ENCODE results near the gene FHOD3. TPM values are rescaled to one million over a fixed set of nuclear protein-coding genes. Genes with fewer than 3 reads are reported as not detected.

Gene FHOD3
- total RNA-seq, 2 donors from 2014 or later, result not detected

DNA sequence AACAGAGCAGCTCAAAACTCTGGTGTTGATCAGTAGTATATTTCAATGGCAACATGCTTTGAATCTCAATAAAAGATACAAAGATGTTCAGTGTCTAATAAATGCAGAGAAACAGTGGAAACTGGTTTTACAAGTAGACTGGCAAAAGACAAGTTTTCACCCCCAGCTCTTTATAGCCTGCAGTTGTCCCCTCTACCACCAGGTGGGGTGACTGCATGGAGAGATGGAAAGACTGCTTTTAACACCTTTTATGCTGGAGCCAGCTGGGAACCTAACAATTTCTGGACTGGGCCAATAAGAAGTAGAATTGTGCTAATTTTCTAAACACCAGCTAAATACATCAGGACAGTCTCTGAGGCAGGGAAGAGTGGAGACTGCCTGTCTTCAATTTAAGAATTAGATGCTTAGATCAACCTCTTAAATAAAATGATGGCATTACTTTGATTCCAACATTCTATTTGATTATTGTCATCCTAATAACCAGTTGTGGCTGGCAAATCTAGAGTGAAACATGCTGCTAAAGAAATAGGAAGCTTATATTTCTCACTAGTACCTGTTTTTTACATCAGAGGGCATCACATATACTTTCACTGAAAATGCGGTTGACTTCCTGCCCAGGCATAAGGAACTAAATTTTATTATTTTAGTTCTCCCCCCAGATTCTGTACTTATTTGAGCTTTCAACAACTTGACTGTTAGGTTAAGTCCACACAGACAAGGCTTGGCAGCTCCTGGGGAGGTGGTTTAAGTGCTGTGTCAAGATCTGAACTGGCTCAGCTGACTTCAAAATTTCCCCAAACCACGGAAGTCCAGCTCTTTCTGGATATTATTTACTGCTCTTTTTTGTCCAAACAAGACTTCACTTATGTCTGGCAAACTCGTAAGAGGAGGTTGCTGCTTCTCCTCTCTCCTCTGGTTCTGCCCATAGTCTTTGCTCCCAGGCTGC is 390.8 kb downstream of the FHOD3 start:
- Mint-ChIP-seq H3K36me3 (no peaks in the 10 kb centered on the region), H3K9me3 (peaks cover 3 to 4% of the 10 kb centered on the region in 2 donors), H3K27ac (no peak overlapping the region)
- DNase-seq (ENCODE audit: low spot score in 2 of 2) (peak in 1 of 2 donors; percentile 60), ATAC-seq (no peak)

GRCh38 chr18:36692371-36692770 is 394.9 kb downstream of the FHOD3 start:
- Mint-ChIP-seq H3K36me3 (no peaks in the 10 kb centered on the region), H3K27ac (no peak overlapping the region), H3K9me3 (no peaks in the 10 kb centered on the region)
- no peak for ATAC-seq
- DNase-seq (ENCODE audit: low spot score in 2 of 2), result no peak

- ATAC-seq (no peak), DNase-seq (ENCODE audit: low spot score in 2 of 2) (no peak)
- Mint-ChIP-seq H3K9me3 (no peaks in the 10 kb centered on the region), H3K36me3 (no peaks in the 10 kb centered on the region), H3K27ac (no peak overlapping the region)
Observed at GRCh38 chr18:36692921-36693332, 395.4 kb downstream of the FHOD3 start.

DNA sequence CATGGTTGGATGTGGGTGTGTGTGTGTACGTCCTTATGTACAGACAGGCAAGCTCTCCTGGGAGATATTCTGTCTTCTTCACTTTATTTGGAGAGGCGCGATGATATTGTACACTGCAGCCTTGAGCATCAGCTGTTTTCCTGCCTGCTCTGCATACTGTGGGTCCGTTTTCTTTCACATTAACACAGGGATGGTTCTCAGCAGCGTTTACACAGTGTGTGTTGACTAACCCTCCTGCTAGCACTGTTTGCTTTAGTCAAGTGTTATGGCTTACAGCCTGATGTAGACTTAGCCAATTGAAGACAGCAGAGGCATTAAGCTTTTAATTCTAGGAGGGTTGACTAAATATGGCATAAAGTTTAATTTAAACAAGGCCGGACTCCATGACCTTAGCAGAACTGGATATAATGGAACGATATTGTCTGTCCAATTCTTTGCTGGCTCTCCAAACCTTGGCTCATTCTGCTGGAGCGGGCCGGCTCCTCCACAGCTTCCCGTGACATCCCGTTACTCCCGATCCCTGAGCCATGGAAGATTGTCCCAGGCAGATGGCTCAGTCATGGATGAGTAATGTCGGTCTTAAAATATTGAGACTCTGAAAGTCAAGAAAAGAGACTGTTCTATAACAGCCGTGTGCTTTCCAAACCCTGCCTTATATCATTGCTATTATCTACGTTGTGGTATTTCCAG is 396.6 kb downstream of the FHOD3 start:
- DNase-seq (ENCODE audit: low spot score in 2 of 2) (no peak), ATAC-seq (no peak)
- no peaks in the 10 kb centered on the region for H3K36me3 Mint-ChIP-seq
- H3K9me3 Mint-ChIP-seq, result no peaks in the 10 kb centered on the region
- H3K27ac Mint-ChIP-seq, result no peak overlapping the region

DNA sequence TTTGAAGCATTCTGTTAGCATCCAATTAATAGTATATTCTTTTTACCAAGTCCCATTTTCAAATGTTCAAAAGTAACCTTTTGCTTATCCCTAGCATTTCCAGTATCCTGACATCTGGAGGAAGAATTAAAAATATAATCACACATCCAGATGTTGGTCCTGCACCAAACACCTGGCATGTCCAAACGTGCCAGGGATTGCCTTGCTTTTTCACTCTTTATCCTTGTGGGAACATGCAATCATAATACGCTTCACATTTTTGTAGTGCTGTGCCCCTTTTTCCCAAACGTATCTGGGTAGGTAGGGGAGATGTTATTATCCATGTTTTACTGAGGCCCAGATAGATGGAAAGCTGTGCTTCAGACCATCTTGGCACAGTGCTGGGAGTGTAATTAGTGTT is 398.3 kb downstream of the FHOD3 start:
- no peaks in the 10 kb centered on the region for H3K36me3 Mint-ChIP-seq
- no peaks in the 10 kb centered on the region for H3K9me3 Mint-ChIP-seq
- DNase-seq (ENCODE audit: low spot score in 2 of 2), result no peak
- no peak for ATAC-seq
- H3K27ac Mint-ChIP-seq, result no peak overlapping the region

DNA sequence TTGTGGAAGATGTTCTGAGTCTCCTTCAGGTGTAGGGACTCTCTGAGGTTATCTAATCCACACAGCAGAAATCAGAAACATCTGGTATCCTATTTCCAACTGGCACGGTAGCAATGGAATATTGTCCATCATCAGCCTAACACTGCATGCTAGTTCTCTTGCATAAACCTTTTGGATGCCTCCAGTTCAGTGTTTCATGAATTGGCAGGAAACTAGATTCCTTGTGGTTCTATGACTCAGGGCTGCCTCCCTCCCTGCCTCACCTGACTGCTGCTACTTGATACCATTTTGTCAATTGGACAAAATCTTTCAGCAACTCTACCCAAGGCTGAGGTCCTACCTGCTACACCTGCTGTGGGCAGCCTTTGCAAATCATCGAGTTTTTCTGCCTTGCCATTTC is 400.4 kb downstream of the FHOD3 start:
- no peaks in the 10 kb centered on the region for H3K9me3 Mint-ChIP-seq
- no peaks in the 10 kb centered on the region for H3K36me3 Mint-ChIP-seq
- no peak for ATAC-seq
- no peak for DNase-seq (ENCODE audit: low spot score in 2 of 2)
- no peak overlapping the region for H3K27ac Mint-ChIP-seq

- ATAC-seq (no peak), DNase-seq (ENCODE audit: low spot score in 2 of 2) (no peak)
- H3K36me3 Mint-ChIP-seq, result no peaks in the 10 kb centered on the region
- no peak overlapping the region for H3K27ac Mint-ChIP-seq
- H3K9me3 Mint-ChIP-seq, result no peaks in the 10 kb centered on the region
Observed at GRCh38 chr18:36700955-36701354, 403.4 kb downstream of the FHOD3 start.

- H3K9me3 Mint-ChIP-seq, result no peaks in the 10 kb centered on the region
- ATAC-seq, result no peak
- no peak for DNase-seq (ENCODE audit: low spot score in 2 of 2)
- no peak overlapping the region for H3K27ac Mint-ChIP-seq
- no peaks in the 10 kb centered on the region for H3K36me3 Mint-ChIP-seq
Observed at GRCh38 chr18:36702401-36703013, 405.0 kb downstream of the FHOD3 start.

DNA sequence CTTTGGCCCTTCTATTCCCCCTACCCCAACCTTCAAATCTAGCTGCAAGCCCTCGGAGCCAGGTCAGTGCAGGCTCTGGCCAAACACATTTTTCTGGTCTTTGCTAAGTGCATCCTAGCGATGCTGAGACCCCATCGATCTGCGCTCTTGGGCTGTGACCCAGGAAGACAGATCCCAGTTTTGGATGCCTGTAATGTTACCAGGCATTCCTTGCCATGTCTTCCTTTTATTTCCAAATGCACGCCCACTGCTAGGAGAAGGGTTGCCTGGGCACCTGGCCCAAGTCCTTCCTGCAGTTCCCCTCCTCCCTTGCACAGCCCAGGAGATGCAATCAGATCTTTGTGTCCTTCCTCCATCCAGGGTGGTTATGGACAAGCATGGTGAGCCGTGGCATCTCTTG is 406.6 kb downstream of the FHOD3 start:
- Mint-ChIP-seq H3K9me3 (no peaks in the 10 kb centered on the region), H3K36me3 (no peaks in the 10 kb centered on the region), H3K27ac (no peak overlapping the region)
- ATAC-seq (no peak), DNase-seq (ENCODE audit: low spot score in 2 of 2) (no peak)

- no peak for DNase-seq (ENCODE audit: low spot score in 2 of 2)
- ATAC-seq, result no peak
- H3K36me3 Mint-ChIP-seq, result no peaks in the 10 kb centered on the region
- H3K27ac Mint-ChIP-seq, result no peak overlapping the region
- no peaks in the 10 kb centered on the region for H3K9me3 Mint-ChIP-seq
Observed at GRCh38 chr18:36706134-36706881, 408.8 kb downstream of the FHOD3 start.

DNA sequence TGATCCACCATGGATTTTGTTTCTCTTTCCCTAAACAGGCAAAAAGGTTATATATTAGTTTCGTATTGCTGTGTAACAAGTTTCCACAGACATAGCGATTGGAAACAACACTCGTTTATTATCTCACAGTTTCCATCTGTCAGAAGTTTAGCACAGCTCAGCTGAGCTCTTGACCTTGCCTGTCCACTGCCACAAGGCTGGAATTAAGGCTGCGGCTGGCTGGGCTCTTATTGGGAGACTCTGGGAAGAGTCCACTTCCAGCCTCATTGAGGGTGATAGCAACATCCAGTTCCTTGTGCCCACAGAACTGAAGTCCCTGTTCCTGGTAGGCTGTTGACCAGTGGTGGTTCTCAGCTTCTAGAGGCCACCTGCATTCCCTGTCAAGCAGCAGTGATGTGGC is 410.9 kb downstream of the FHOD3 start:
- ATAC-seq (no peak), DNase-seq (ENCODE audit: low spot score in 2 of 2) (no peak)
- H3K36me3 Mint-ChIP-seq, result no peaks in the 10 kb centered on the region
- H3K27ac Mint-ChIP-seq, result no peak overlapping the region
- no peaks in the 10 kb centered on the region for H3K9me3 Mint-ChIP-seq

GRCh38 chr18:36709315-36709714 is 411.8 kb downstream of the FHOD3 start:
- DNase-seq (ENCODE audit: low spot score in 2 of 2), result no peak
- H3K27ac Mint-ChIP-seq, result no peak overlapping the region
- H3K36me3 Mint-ChIP-seq, result no peaks in the 10 kb centered on the region
- ATAC-seq, result no peak
- H3K9me3 Mint-ChIP-seq, result no peaks in the 10 kb centered on the region

- ATAC-seq, result no peak
- Mint-ChIP-seq H3K9me3 (no peaks in the 10 kb centered on the region), H3K36me3 (no peaks in the 10 kb centered on the region), H3K27ac (no peak overlapping the region)
- no peak for DNase-seq (ENCODE audit: low spot score in 2 of 2)
Observed at GRCh38 chr18:36711014-36711725, 413.7 kb downstream of the FHOD3 start.

DNA sequence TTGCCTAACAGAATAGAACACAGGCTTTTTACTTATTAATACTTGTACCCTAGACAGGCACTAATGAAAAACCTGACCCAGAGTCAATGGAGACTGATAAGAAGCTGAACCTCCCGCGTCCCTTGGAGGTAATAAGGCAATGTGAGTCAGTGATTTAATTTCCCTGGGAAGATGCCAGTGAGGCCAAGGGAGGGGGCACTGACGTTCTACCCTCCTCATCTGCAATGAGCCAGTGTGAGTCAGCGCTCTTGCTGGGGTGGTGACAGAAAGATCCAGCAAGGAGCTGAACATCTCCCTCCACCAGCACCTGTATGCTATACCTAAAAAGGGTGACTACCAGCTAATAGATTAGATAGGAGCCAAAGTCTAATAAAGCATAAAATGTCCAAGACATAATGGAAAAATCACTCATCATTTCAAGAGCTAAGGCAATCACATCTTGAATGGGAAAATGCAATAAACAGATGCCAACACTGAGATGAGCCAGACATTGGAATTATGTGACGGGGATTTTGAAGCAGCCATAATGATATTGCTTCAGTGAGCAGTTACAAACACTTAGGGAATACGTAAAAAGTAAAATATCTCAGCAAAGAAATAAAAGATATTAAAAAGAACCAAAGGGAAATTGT is 414.4 kb downstream of the FHOD3 start:
- DNase-seq (ENCODE audit: low spot score in 2 of 2), result no peak
- Mint-ChIP-seq H3K9me3 (no peaks in the 10 kb centered on the region), H3K36me3 (no peaks in the 10 kb centered on the region), H3K27ac (no peak overlapping the region)
- ATAC-seq, result no peak

DNA sequence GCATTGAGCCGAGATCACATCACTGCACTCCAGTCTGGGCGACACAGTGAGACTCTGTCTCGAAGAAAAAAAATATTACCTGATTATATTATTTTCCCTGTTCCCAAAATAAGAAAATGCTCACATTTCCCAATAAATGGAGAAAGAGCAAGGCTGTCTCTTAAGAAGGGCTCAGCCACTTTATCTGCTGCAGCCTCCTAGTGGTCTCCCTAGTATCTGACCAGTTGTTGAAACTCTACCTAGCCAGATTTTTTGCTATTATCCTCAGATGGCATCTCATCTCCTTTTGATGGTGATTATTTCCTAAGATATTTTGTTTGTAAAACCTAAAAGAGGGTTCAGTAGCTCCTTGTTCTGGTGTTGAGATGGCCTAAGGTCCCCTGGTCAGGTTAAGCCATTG is 417.0 kb downstream of the FHOD3 start:
- H3K36me3 Mint-ChIP-seq, result no peaks in the 10 kb centered on the region
- DNase-seq (ENCODE audit: low spot score in 2 of 2) (no peak), ATAC-seq (no peak)
- H3K9me3 Mint-ChIP-seq, result no peaks in the 10 kb centered on the region
- no peak overlapping the region for H3K27ac Mint-ChIP-seq
